Transverse colon (tissue), 4 donors: ENCODE measurements around the gene PIM1. TPM values are rescaled to one million over a fixed set of nuclear protein-coding genes. Genes with fewer than 3 reads are reported as not detected.
"Not testable (repeated sequence)": the region's sequence is repeated elsewhere in the genome, so short reads cannot be mapped to it uniquely, and the experiment has no call there.

Experiments
- DNase-seq: peaks from one replicate; pipeline ENCODE4 v3.0.0-alpha.2; 2019
- H3K27ac ChIP-seq, 4 donors: fragments of 200-600 bp; sonication (generic); 2 replicates each; pipeline ENCODE4 v1.5.1; 2016 to 2018; ENCODE audit warnings: inconsistent platforms in 4 of 4
- H3K27me3 ChIP-seq: fragments of 200-600 bp; sonication (generic); 2 replicates; pipeline ENCODE4 v1.5.1; 2017; ENCODE audit warnings: inconsistent platforms
- H3K36me3 ChIP-seq, 4 donors: fragments of 200-600 bp; sonication (generic); 2 replicates each; pipeline ENCODE4 v1.5.1; 2017 to 2019; ENCODE audit warnings: inconsistent platforms in 4 of 4
- H3K4me1 ChIP-seq, 4 donors: fragments of 200-600 bp; sonication (generic); 2 replicates each; pipeline ENCODE4 v1.5.1; 2017 to 2020; ENCODE audit warnings: inconsistent platforms in 4 of 4
- H3K4me3 ChIP-seq, 4 donors: fragments of 200-600 bp; sonication (generic); 1 replicate in 1 of 4; 2 replicates in 3 of 4; pipeline versions ENCODE4 v1.5.1 to v1.6.1; 2017 to 2019; ENCODE audit warnings: inconsistent platforms in 4 of 4
- H3K9me3 ChIP-seq, 2 donors: fragments of 200-600 bp; sonication (generic); 2 replicates each; pipeline ENCODE4 v1.5.1; 2017 to 2019; ENCODE audit warnings: inconsistent platforms in 2 of 2
- EP300 ChIP-seq: sonication (generic); formaldehyde crosslinking; IDR thresholded peaks from one replicate; pipeline ENCODE4 v1.6.1; 2017; ENCODE audit warnings: antibody characterized with exemption, low read depth
- POLR2A ChIP-seq: fragments of 450-650 bp; IDR thresholded peaks from one replicate; pipeline ENCODE4 v1.6.1; 2016; ENCODE audit warnings: antibody characterized with exemption, mild to moderate bottlenecking, moderate library complexity
- POLR2AphosphoS5 ChIP-seq, 3 donors: sonication (generic); formaldehyde crosslinking; IDR thresholded peaks; one replicate each; pipeline ENCODE4 v1.6.1; 2016; ENCODE audit warnings: antibody characterized with exemption in 3 of 3
- WGBS, 2 donors: methylation state at CpG; one replicate each; pipeline ENCODE4 v1.1.5; 2018; ENCODE audit warnings: low coverage in 1 of 2; 5-methylcytosine and 5-hydroxymethylcytosine counted together
- in situ Hi-C, 4 donors: fragments of 200-750 bp; cut with MboI; loops; one replicate each; pipeline versions ENCODE4 v1.15.0 to v1.15.1; 2017; ENCODE audit warnings: low sequenced_read_pairs in 3 of 4, low pct_ligation_motif_present in 1 of 4, low pct_unique_long_range_greater_than_20kb in 1 of 4
- intact Hi-C: fragments of 100-400 bp; cut with DNase I; formaldehyde crosslinking; loops from one replicate; pipeline ENCODE4 v1.15.1; 2023; ENCODE audit warnings: low total_unique reads
- total RNA-seq, 4 donors: library from RNA; depleted of rRNA; stranded (reverse); fragments of >200 nt; gene quantifications; one replicate each; pipeline ENCODE4 v1.1.0, GENCODE V29; 2016
- TF ChIP-seq, protein P1 (sequence below), 5 experiments: fragments of 200-600 bp in 3 of 5; fragments of 450-650 bp in 2 of 5; sonication (generic) in 3 of 5; IDR thresholded peaks; 1 replicate in 2 of 5; 2 replicates in 3 of 5; pipeline ENCODE4 v1.5.1; 2016 to 2017; ENCODE audit warnings: antibody characterized with exemption in 5 of 5, inconsistent platforms in 3 of 5, mild to moderate bottlenecking in 2 of 5, moderate library complexity in 1 of 5

The PIM1 gene
- total RNA-seq, 4 donors from 2014 or later: 6.8 to 102 (median 24.0) TPM

DNA sequence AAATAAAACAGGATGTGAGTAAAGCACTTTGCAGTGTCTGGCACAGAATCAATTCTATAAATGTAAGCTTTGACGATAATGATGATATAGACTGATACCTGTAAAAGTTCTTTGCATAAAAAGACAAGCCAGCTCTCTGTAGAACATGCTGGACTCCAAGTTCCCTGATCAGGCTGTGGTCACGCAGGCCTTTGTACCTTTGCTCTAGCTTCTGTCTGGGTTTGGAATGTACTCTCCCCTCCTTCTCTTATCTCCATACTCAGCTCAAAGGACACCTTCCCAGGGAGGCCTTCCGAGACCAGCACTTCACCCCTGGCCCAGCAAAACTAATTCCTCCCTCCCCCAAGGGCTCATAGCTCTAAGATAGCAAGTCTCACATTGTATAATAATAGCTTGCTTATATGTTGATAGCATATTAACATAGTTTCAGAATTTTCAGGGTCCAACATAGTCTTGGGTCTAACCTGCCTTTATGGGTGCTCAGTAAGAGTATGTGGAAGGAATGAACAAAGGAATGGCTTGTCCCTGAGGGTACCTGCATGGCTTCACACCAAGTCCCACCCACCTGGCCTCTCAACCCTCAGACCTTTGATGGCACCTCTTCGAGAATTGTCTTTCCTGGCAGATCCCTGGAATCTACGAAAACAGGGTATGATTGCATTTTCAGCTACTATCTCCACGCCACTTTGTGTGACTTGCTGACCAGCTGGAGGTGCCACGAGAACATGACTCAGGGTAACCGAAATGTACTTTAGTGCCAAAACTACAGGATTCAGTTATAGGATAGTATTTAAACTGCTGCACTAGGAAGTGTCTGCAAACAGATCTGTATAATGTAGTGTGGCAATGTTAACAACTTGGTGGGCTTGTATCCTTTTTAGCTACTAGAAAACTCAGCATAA, 41.7 kb upstream of the PIM1 start:
- 46 to 71% methylated on average over 2 to 8 of the region's 8 CpGs for WGBS, 2 donors
- Histone ChIP-seq H3K27ac (peak overlapping the region; percentile 10 to 48 (median 44)), H3K9me3 (no peaks in the 10 kb centered on the region), H3K27me3 (no peaks in the 10 kb centered on the region), H3K36me3 (no peaks in the 10 kb centered on the region), H3K4me3 (no peak overlapping the region), H3K4me1 (peaks cover 14 to 37% (median 19%) of the 10 kb centered on the region in 4 donors)
- intact Hi-C loops: loop anchor here (2.0 to 10.0 kb wide), 2 partner anchors 25 to 73 kb away; no protein-coding TSS in a partner anchor
- peak; percentile 42 for DNase-seq
- in situ Hi-C loops: no loop called here
- TF ChIP-seq EP300: no peak

GRCh38 chr6:37128863-37129443, 41.0 kb upstream of the PIM1 start:
- intact Hi-C loops: loop anchor here (2.0 to 10.0 kb wide), 2 partner anchors 26 to 74 kb away; no protein-coding TSS in a partner anchor
- H3K36me3 ChIP-seq, H3K4me3 ChIP-seq, in situ Hi-C loops, DNase-seq, H3K9me3 ChIP-seq, H3K27me3 ChIP-seq: not testable (repeated sequence)
- H3K4me1 ChIP-seq: peaks cover 17 to 44% (median 21%) of the 10 kb centered on the region in 4 donors
- WGBS, 2 donors: 95 to 97% methylated on average over 9 to 12 of the region's 12 CpGs
- peak overlapping the region in 3 of 4 donors; percentile 10 to 48 (median 47) for H3K27ac ChIP-seq

GRCh38 chr6:37129566-37129965, 40.4 kb upstream of the PIM1 start:
- TF ChIP-seq, protein P1, sequence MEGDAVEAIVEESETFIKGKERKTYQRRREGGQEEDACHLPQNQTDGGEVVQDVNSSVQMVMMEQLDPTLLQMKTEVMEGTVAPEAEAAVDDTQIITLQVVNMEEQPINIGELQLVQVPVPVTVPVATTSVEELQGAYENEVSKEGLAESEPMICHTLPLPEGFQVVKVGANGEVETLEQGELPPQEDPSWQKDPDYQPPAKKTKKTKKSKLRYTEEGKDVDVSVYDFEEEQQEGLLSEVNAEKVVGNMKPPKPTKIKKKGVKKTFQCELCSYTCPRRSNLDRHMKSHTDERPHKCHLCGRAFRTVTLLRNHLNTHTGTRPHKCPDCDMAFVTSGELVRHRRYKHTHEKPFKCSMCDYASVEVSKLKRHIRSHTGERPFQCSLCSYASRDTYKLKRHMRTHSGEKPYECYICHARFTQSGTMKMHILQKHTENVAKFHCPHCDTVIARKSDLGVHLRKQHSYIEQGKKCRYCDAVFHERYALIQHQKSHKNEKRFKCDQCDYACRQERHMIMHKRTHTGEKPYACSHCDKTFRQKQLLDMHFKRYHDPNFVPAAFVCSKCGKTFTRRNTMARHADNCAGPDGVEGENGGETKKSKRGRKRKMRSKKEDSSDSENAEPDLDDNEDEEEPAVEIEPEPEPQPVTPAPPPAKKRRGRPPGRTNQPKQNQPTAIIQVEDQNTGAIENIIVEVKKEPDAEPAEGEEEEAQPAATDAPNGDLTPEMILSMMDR (IDR thresholded peaks at IDR 0.05): no peak
- TF ChIP-seq POLR2AphosphoS5 (IDR thresholded peaks at IDR 0.05) (no peak), EP300 (no peak), POLR2A (no peak)
- Histone ChIP-seq H3K27me3 (no peaks in the 10 kb centered on the region), H3K4me3 (no peak overlapping the region), H3K36me3 (no peaks in the 10 kb centered on the region), H3K9me3 (no peaks in the 10 kb centered on the region), H3K27ac (peak overlapping the region; percentile 24 to 88 (median 85)), H3K4me1 (peaks cover 23 to 50% (median 26%) of the 10 kb centered on the region in 4 donors)
- 80 to 91% methylated on average over 2 to 5 of the region's 5 CpGs for whole genome bisulfite sequencing, 2 donors
- intact Hi-C loops: loop anchor here (2.0 to 10.0 kb wide), 2 partner anchors 27 to 75 kb away; no protein-coding TSS in a partner anchor
- no peak for DNase-seq
- in situ Hi-C loops: no loop called here

GRCh38 chr6:37130704-37131103, 39.2 kb upstream of the PIM1 start:
- peak; percentile 53 for DNase-seq
- Histone ChIP-seq H3K27ac (peak overlapping the region; percentile 82 to 88 (median 88)), H3K9me3 (no peaks in the 10 kb centered on the region), H3K4me1 (peaks cover 30 to 61% (median 33%) of the 10 kb centered on the region in 4 donors), H3K27me3 (no peaks in the 10 kb centered on the region), H3K36me3 (no peaks in the 10 kb centered on the region), H3K4me3 (no peak overlapping the region)
- TF ChIP-seq POLR2AphosphoS5 (IDR thresholded peaks at IDR 0.05): no peak
- TF ChIP-seq, protein P1 (IDR thresholded peaks at IDR 0.05): no peak
- no peak for TF ChIP-seq EP300
- no peak for TF ChIP-seq POLR2A
- intact Hi-C loops: loop anchor here (5.0 kb wide), 1 partner anchor 42 kb away; the partner anchor contains the start of gene PIM1
- WGBS, 2 donors: 27 to 30% methylated on average over 2 to 3 of the region's 3 CpGs
- in situ Hi-C loops: no loop called here
